Stimulated activated CD8-positive, alpha-beta memory T cell treated with anti-CD3 and anti-CD28 coated beads, Interleukin-15, amount 100 ng/mL, for 1 hour (primary cell): Measurements from ENCODE around the gene HMOX1.
"Not testable (repeated sequence)": the region's sequence is repeated elsewhere in the genome, so short reads cannot be mapped to it uniquely, and the experiment has no call there.

Experiments
- DNase-seq: peaks from one replicate; pipeline ENCODE4 v3.0.0-alpha.2; 2020; ENCODE audit warnings: low read depth

Gene HMOX1

GRCh38 chr22:35380013-35380412 is 883 bp upstream of the HMOX1 start:
- no peak for DNase-seq

- no peak for DNase-seq
These were observed 621 bp downstream of the HMOX1 start for GRCh38 chr22:35381424-35382009.

- DNase-seq = no peak
These were observed 2.8 kb downstream of the HMOX1 start for GRCh38 chr22:35383679-35384071.

- DNase-seq = no peak
These were observed 3.6 kb downstream of the HMOX1 start for GRCh38 chr22:35384527-35384926.

GRCh38 chr22:35384975-35385588 is 4.2 kb downstream of the HMOX1 start:
- no peak for DNase-seq

- no peak for DNase-seq
These were observed 5.9 kb downstream of the HMOX1 start for GRCh38 chr22:35386670-35387288.

- DNase-seq = no peak
These were observed 10.0 kb downstream of the HMOX1 start for GRCh38 chr22:35390933-35391332.

GRCh38 chr22:35392357-35392756 is 11.5 kb downstream of the HMOX1 start:
- no peak for DNase-seq

- DNase-seq = no peak
These were observed 12.5 kb downstream of the HMOX1 start for GRCh38 chr22:35393116-35394010.

GRCh38 chr22:35394011-35394312 is 13.1 kb downstream of the HMOX1 start:
- DNase-seq = no peak

GRCh38 chr22:35394810-35395563 is 14.1 kb downstream of the HMOX1 start:
- no peak for DNase-seq

- not testable (repeated sequence) for DNase-seq
These were observed 15.7 kb downstream of the HMOX1 start for GRCh38 chr22:35396622-35397021.

GRCh38 chr22:35397095-35397904 is 16.4 kb downstream of the HMOX1 start:
- DNase-seq = no peak

- DNase-seq = no peak
These were observed 17.7 kb downstream of the HMOX1 start for GRCh38 chr22:35398591-35398973.

GRCh38 chr22:35399114-35399677 is 18.3 kb downstream of the HMOX1 start:
- DNase-seq = no peak

GRCh38 chr22:35399678-35400500 is 19.0 kb downstream of the HMOX1 start, which contains the start of gene MCM5:
TSS of gene MCM5 (plus strand) at chr22:35400140. CDS start at chr22:35400439, 299 bp downstream.
- DNase-seq = peak; percentile 95

GRCh38 chr22:35400501-35400790 is 19.6 kb downstream of the HMOX1 start:
- DNase-seq = no peak

GRCh38 chr22:35401863-35402262 is 21.0 kb downstream of the HMOX1 start:
- DNase-seq = no peak

GRCh38 chr22:35403356-35403755 is 22.5 kb downstream of the HMOX1 start:
- no peak for DNase-seq

- no peak for DNase-seq
These were observed 23.3 kb downstream of the HMOX1 start for GRCh38 chr22:35404176-35404575.
